GM23338 (cell line): ENCODE results near the gene TMEM94. TPM values are rescaled to one million over a fixed set of nuclear protein-coding genes. Genes with fewer than 3 reads are reported as not detected.

Source experiments
- ATAC-seq: fragments of 200-7000 bp; cut with Tn5 transposase; 3 replicates; pipeline ENCODE4 v1.9.1; 2020
- DNase-seq: peaks from one replicate; pipeline ENCODE4 v3.0.0-alpha.2; 2015; ENCODE audit warnings: low spot score
- H2AFZ ChIP-seq: fragments of 200-600 bp; sonication (generic); 2 replicates; pipeline ENCODE4 v1.8.0; 2016; ENCODE audit warnings: antibody characterized with exemption, mild to moderate bottlenecking, moderate library complexity
- H3F3A ChIP-seq: fragments of 200-600 bp; sonication (generic); replicated peaks from 2 replicates; pipeline ENCODE4 v1.8.0; 2017; ENCODE audit warnings: antibody characterized with exemption, mixed run types, low read depth
- H3K27ac ChIP-seq: fragments of 200-600 bp; sonication (generic); 2 replicates; pipeline ENCODE4 v1.6.1; 2016; ENCODE audit warnings: low read depth
- H3K27me3 ChIP-seq: fragments of 200-600 bp; sonication (generic); 2 replicates; pipeline ENCODE4 v1.8.0; 2016; ENCODE audit warnings: mild to moderate bottlenecking, mixed run types, moderate library complexity; ENCODE audit not compliant: insufficient read depth
- H3K36me3 ChIP-seq: fragments of 200-600 bp; sonication (generic); 2 replicates; pipeline ENCODE4 v1.8.0; 2016; ENCODE audit warnings: mild to moderate bottlenecking; ENCODE audit not compliant: insufficient read depth
- H3K4me1 ChIP-seq: fragments of 200-600 bp; sonication (generic); 2 replicates; pipeline ENCODE4 v1.8.0; 2016; ENCODE audit warnings: mild to moderate bottlenecking, moderate library complexity; ENCODE audit not compliant: insufficient read depth
- H3K4me2 ChIP-seq: fragments of 200-600 bp; sonication (generic); 2 replicates; pipeline ENCODE4 v1.7.1; 2017; ENCODE audit warnings: mixed run types
- H3K4me3 ChIP-seq: fragments of 200-600 bp; sonication (generic); 2 replicates; pipeline ENCODE4 v1.6.1; 2016; ENCODE audit warnings: mixed run types
- H3K79me2 ChIP-seq: fragments of 200-600 bp; sonication (generic); replicated peaks from 2 replicates; pipeline ENCODE4 v1.8.0; 2017; ENCODE audit warnings: mild to moderate bottlenecking; ENCODE audit not compliant: insufficient read depth
- H3K9me2 ChIP-seq: fragments of 200-600 bp; sonication (generic); 2 replicates; pipeline ENCODE4 v1.8.0; 2017; ENCODE audit not compliant: insufficient read depth
- H4K20me1 ChIP-seq: fragments of 200-600 bp; sonication (generic); replicated peaks from 2 replicates; pipeline ENCODE4 v1.8.0; 2017; ENCODE audit warnings: mild to moderate bottlenecking; ENCODE audit not compliant: insufficient read depth
- H3K27ac Mint-ChIP-seq: 2 replicates; pipeline ENCODE4 v1.8.0; 2020; ENCODE audit warnings: inconsistent platforms, mild to moderate bottlenecking, moderate library complexity, mixed read lengths
- H3K27me3 Mint-ChIP-seq: 3 replicates; pipeline ENCODE4 v1.8.0; 2022; ENCODE audit warnings: low read depth, mild to moderate bottlenecking, moderate library complexity, mixed read lengths, inconsistent platforms; ENCODE audit not compliant: insufficient read depth, poor library complexity
- H3K36me3 Mint-ChIP-seq: 3 replicates; pipeline ENCODE4 v1.8.0; 2021; ENCODE audit warnings: low read depth, mild to moderate bottlenecking, inconsistent platforms, moderate library complexity, mixed read lengths
- H3K4me1 Mint-ChIP-seq: 3 replicates; pipeline ENCODE4 v1.8.0; 2020; ENCODE audit warnings: mild to moderate bottlenecking, inconsistent platforms, mixed read lengths
- H3K4me3 Mint-ChIP-seq: 3 replicates; pipeline ENCODE4 v1.8.0; 2021; ENCODE audit warnings: moderate library complexity, mild to moderate bottlenecking, inconsistent platforms, mixed read lengths
- H3K9me3 Mint-ChIP-seq: 3 replicates; pipeline ENCODE4 v1.8.0; 2020; ENCODE audit warnings: moderate library complexity, mild to moderate bottlenecking, inconsistent platforms, mixed read lengths
- EZH2 ChIP-seq: fragments of 200-600 bp; sonication (generic); IDR thresholded peaks from one replicate; pipeline ENCODE4 v1.8.0; 2017; ENCODE audit warnings: antibody characterized with exemption, mild to moderate bottlenecking, low read depth; ENCODE audit not compliant: unreplicated experiment
- POLR2AphosphoS5 ChIP-seq: IDR thresholded peaks from 2 replicates; pipeline ENCODE4 v1.6.1; 2016; ENCODE audit warnings: antibody characterized with exemption, low read depth
- REST ChIP-seq: IDR thresholded peaks from one replicate; pipeline ENCODE4 v1.6.1; 2018; ENCODE audit warnings: antibody characterized with exemption; ENCODE audit not compliant: unreplicated experiment
- ZNF331 ChIP-seq: fragments of 250-450 bp; sonication (Bioruptor Pico); IDR thresholded peaks from 2 replicates; pipeline ENCODE4 v1.5.0; 2020; ENCODE audit warnings: low read depth, mild to moderate bottlenecking, moderate library complexity
- ZNF462 ChIP-seq: fragments of 250-450 bp; sonication (Bioruptor Pico); IDR thresholded peaks from 2 replicates; pipeline ENCODE4 v1.5.0; 2020; ENCODE audit warnings: mild to moderate bottlenecking, moderate library complexity
- polyA plus RNA-seq: library from polyadenylated mRNA; unstranded; fragments of >200 nt; fragmentation: Nextera tagmentation; extraction: Ambion mirVana; gene quantifications from 2 replicates; pipeline ENCODE4 v1.2.1, GENCODE V29; 2016
- total RNA-seq: library from RNA; depleted of rRNA; stranded (reverse); fragments of >200 nt; shearing (Covaris generic); gene quantifications from 2 replicates; pipeline ENCODE4 v1.2.3, GENCODE V29; 2014

Gene TMEM94
- total and polyA plus RNA-seq, 2 experiments from 2014 or later = 24.0 to 66.0 TPM

DNA sequence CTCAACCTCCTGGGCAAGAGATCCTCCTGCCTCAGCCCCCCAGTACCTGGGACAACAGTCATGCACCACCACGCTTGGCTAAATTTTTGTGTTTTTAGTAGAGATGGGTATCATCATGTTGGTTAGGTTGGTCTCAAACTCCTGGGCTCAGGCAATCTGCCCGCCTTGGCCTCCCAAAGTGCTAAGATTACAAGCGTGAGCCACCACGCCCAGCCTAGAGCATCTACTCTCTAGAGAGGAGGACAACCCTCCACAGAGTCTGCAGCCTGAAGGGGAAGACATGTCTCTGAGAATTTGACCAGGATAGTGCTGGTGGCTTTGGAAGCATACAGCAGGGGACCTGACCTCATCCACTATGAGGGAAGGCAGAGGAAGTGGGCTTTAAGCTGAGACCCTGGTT, 46.3 kb upstream of the TMEM94 start:
- no peaks in the 10 kb centered on the region; the same call in 2 of the 3 replicates for H3K9me3 Mint-ChIP-seq
- peaks cover 3% of the 10 kb centered on the region; the same call in 1 of the 2 replicates for H3F3A ChIP-seq
- H3K4me2 ChIP-seq = no peak overlapping the region
- DNase-seq (no peak), ATAC-seq (no peak)
- no peak overlapping the region; the same call in 2 of the 3 replicates for H3K4me3 Mint-ChIP-seq
- no peak overlapping the region for H3K27ac ChIP-seq
- H3K4me3 ChIP-seq = no peak overlapping the region
- H3K36me3 ChIP-seq = no peaks in the 10 kb centered on the region
- no peaks in the 10 kb centered on the region for H3K9me2 ChIP-seq
- H4K20me1 ChIP-seq = no peaks in the 10 kb centered on the region
- no peaks in the 10 kb centered on the region; the same call in 1 of the 2 replicates for H3K4me1 ChIP-seq
- H3K27ac Mint-ChIP-seq = no peak overlapping the region
- TF ChIP-seq EZH2 (no peak), REST (no peak), POLR2AphosphoS5 (no peak), ZNF331 (CRISPR knock-in tag) (no peak), ZNF462 (CRISPR knock-in tag) (no peak)
- H3K4me1 Mint-ChIP-seq = peaks cover 18% of the 10 kb centered on the region
- no peaks in the 10 kb centered on the region for H3K36me3 Mint-ChIP-seq
- no peaks in the 10 kb centered on the region for H3K27me3 ChIP-seq
- H3K79me2 ChIP-seq = peaks cover 2% of the 10 kb centered on the region
- H3K27me3 Mint-ChIP-seq = peaks cover 2% of the 10 kb centered on the region
- H2AFZ ChIP-seq = no peak overlapping the region
